Raji (cell line): Measurements from ENCODE around the gene RAPGEFL1.

Source experiments
- POLR2A ChIP-seq: IDR thresholded peaks from 2 replicates; pipeline ENCODE4 v1.6.1; 2011; ENCODE audit warnings: low read depth, low read length, control low read depth; ENCODE audit not compliant: insufficient read depth

The RAPGEFL1 gene

DNA sequence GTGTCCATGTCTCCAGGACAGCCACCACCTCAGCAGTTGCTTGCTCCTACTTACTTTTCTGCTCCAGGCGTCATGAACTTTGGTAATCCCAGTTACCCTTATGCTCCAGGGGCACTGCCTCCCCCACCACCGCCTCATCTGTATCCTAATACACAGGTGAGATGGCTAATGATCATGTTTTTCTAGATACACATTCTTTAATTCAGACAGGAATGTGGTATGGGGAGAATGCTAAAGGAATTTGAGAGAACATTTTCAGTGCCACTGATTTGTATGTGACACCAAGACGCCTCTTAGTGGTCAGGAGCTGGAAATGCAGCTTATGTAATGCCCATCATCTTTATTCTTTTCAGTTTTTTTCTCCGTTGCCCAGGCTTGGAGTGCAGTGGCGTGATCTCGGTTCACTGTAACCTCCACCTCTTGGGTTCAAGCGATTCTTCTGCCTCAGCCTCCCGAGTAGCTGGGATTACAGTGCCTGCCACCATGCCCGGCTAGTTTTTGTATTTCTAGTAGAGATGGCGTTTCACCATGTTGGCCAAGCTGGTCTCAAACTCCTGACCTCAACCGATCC is 8.9 kb upstream of the RAPGEFL1 start:
- no peak for TF ChIP-seq POLR2A

DNA sequence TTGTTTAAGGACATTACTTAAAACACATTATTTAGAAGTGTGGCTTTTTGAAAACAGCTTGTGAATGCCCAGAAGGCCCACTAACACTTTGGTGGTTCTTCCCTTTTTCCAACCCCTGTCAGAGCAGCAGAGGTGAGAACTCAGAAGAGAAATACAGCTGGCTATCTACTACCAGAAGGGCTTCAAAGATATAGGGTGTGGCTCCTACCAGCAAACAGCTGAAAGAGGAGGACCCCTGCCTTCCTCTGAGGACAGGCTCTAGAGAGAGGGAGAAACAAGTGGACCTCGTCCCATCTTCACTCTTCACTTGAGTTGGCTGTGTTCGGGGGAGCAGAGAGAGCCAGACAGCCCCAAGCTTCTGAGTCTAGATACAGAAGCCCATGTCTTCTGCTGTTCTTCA is 6.9 kb upstream of the RAPGEFL1 start:
- TF ChIP-seq POLR2A = no peak

DNA sequence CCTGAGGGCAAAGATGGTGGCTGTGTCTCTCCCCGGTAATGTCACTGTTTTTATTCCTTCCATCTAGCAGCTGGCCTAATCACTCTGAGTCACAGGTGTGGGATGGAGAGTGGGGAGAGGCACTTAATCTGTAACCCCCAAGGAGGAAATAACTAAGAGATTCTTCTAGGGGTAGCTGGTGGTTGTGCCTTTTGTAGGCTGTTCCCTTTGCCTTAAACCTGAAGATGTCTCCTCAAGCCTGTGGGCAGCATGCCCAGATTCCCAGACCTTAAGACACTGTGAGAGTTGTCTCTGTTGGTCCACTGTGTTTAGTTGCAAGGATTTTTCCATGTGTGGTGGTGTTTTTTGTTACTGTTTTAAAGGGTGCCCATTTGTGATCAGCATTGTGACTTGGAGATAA is 5.5 kb upstream of the RAPGEFL1 start:
- TF ChIP-seq POLR2A = no peak

DNA sequence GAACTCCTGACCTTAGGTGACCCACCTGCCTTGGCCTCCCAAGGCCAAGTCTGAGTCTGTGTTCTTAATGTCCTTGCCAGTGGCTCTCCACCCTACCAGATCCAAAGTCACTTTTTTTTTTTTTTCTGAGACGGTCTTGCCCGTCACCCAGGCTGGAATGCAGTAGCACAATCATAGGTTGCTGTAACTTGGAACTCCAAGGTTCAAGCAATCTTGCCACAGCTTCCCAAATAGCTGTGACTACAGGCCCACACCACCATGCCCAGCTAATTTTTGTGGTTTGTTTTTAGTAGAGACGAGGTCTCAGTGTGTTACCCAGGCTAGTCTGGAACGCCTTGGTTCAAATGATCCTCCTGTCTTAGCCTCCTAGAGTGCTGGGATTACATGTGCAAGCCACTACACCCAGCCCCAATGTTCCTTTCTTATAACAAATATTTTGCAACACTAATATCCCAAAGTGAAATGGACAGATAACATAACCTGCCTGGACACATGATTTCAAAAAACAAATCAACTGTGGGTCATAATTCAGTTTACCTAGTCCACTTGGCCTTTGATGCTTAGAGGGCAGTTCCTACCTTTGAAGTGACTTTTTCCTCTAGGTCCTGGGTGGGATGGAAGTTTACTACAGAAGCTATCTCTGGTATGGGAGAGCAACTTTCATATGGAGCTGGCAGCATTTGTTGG is 4.0 kb upstream of the RAPGEFL1 start:
- TF ChIP-seq POLR2A = no peak

DNA sequence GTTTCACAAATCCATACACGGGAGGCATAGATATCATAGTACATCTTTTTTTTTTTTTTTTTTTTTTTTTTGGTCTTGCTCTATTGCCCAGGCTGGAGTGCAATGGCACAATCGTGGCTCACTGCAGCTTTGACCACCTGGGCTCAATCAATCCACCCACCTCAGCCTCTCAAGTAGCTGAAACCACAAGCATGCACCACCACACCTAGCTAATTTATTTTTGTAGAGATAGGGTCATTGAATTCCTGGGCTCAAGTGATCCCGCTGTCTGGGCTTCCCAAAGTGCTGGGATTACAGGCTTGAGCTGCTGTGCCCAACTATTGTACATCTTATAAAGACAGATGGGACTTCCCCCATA is 3.5 kb upstream of the RAPGEFL1 start:
- no peak for TF ChIP-seq POLR2A

DNA sequence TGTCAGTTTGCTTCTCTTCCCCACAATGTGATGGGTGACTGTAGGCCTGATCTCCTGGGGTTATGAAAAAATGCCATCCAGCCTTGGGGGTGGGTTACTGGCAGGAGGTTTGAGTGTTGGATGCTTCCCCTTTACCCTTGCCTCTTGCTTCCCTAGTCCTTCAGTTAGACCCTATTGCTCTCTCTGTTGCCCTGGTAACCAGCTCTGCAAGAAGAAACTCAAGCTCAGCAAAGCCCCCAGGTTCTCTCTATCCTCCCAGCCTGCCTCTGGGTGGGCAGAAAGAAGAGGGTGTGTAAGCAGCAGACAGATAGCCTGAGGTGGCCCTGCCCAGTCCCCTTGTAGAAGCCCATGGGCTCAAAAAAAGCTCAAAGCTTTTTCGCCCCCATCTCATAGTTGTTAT is 2.8 kb upstream of the RAPGEFL1 start:
- no peak for TF ChIP-seq POLR2A

DNA sequence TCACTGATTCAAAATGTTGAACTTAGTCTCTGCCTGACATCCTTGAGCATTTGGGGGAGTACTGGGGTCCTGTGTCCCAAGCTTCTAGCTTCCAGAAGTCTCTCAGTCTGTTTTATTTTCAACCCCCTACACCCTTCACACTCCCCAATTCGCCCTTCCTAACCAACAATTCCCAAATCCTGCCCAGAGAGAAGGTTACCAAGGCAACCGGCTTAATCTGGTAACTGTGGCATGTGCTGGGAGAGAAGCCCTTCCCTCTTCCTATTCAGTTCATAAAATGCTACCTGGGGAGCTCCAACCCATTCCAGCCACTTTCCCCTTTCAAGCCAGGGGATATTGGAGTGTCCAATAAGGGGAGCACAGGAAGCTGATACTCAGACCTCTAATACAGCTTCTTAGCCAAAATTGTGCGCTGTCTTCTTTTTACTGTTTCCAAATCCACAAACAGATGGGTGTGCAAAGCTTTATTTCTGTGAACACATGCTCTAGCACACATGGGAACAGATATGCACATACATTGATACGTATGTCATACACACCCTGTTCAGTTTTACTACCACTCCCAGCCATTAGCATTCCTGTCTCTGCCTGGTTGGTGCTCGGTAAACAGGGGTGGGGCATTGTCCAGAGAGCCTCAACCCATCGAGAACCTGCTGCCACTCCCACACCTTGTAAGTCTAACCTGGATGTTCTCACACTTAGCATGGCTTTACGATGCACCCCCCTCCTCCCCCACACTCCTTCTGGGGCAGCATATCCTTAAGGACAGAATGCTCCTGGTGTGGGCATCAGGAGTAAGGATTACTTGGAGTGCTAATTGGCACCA is 1.1 kb upstream of the RAPGEFL1 start:
- no peak for TF ChIP-seq POLR2A

DNA sequence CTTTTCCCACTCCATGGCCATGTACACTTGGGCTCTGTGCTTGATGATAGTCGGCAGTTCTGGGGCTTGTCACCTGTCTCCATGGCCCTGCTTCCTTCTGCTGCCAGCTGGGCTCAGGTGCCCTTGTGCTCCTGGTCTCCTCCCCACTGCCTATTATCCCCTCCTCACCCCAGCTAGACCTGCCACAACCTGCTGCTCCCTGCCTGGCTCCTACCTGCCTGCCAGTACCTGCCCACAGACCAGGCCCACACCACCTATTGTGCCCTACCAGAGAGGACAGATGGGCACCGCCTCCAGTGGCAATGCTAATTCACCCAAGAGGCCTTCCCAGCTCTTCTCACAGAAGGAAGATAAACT is 538 bp upstream of the RAPGEFL1 start:
- no peak for TF ChIP-seq POLR2A

DNA sequence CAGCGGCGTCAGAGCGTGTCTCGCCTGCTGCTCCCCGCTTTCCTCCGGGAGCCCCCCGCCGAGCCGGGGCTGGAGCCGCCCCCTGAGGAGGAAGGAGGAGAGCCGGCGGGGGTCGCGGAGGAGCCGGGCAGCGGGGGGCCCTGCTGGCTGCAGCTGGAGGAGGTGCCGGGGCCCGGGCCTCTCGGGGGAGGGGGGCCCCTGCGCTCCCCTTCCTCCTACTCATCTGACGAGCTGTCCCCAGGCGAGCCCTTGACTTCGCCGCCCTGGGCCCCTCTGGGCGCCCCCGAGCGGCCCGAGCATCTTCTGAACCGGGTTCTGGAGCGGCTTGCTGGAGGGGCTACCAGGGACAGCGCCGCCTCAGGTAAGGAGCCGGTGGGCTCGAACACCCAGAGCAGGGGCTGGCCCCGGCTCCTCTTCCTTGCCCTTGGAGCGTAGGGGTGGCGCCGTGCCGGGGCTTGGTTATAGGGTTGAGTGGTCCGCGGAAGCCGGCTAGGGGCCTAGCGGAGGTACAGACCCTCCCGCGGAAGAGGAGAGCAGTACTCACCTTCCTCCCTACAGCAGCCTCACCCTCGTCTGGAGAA is 841 bp downstream of the RAPGEFL1 start:
- no peak for TF ChIP-seq POLR2A

DNA sequence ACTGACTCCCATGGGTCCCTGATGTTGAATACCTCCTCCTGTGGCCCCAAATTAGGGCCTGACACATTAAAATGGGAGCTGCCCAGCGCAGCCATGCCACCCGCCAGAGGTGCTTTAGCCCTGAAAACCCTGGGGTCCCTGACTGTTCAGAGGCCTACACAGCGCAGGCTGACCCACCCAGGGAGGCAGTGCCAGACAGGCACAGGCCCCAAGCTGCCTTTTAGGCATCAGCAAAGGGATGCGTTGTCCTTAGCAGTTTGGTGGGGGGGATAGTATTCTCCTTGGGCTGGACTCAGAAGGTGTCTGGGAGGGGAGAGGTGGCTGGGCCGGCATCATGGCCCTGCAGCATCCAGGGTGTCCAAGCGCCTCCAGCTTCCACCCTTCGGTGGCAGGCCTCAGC is 1.4 kb downstream of the RAPGEFL1 start:
- TF ChIP-seq POLR2A = no peak

DNA sequence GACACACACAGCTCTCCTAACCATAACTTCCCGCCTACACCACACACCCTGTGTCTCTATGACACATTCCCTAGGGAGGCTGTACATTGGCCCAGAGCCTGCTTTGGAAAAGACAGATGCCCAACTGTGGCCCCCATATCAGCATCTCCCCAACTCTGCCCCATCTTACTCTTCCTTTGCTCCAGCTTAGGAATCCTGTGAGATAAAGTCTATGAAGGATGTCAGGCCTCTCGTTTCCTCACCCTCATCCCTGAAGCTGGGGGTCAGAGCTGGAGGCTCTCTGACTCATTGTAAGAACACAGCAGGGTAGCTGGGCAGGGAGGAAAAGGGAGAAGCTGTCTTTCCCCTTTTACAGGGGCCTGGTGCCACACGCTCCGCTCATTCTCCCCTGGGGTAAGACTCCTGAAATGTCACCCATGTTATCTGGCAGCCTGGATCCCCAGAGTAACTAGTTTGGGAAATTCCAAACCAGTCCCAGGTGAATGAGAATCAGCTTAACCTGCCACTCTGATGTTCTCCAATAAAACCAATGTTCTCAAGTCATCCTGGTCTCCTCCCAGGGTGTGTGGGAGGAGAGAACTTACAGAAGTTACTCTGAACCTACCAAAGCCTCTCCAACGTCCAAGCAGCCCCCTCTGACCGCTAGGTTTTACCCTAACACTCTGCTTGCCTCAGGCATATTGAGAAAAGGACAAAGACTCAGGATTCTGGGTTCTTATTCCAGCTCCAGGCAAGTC is 2.8 kb downstream of the RAPGEFL1 start:
- no peak for TF ChIP-seq POLR2A

DNA sequence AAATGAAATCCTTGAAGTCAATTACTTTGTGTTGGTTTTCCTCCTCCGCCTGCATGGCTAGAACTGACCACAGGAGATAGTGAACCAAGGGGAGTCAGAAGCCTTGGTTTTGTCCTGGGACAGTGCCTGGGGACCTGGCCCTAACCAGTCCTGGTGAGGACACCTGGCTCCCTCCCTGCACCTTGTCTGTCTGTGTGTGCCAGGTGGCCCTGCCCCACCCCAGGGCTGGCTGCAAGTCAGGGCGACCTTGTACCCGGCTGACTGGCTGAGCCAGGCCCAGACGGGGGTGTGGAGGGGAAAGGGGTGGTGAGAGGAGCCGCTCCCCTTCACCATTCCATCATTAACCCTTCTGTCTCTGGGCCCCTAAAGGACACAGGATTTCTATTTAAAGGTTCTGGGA is 3.4 kb downstream of the RAPGEFL1 start:
- TF ChIP-seq POLR2A = no peak

DNA sequence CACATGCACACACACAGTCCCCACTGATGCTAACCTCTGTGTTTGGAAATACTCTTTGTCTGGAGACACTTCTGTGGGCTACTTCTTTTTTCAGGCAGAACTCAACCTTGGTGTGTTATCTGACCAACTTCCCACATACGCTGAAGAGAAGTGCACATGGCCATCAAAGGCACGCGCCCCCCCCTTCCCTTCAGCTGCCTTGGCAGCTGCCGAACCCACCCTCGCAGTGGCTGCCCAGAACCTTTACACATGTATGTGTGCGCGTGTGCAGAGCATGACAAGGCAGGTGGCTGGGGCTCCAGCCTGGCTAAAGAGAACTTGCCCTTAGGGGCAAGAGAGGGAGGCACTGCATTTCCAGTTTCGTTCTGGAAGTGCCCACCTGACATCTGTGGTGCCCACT is 3.9 kb downstream of the RAPGEFL1 start:
- TF ChIP-seq POLR2A = no peak

DNA sequence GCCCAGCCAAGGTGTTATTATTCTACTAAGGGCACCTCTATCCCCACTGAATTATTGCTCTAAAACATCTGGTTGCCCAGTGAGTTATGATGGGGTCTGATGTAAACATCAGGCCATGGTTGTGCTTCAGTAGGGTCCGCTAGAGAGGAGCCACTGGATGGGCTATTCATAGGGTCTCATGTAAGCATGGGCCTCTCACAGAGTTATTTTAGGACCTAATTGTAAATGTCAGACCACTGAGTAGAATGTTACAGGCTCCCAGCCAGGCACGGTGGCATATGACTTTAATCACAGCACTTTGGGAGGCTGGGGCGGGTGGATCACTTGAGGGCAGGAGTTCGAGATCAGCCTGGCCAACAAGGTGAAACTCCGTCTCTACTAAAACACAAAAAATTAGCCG is 5.3 kb downstream of the RAPGEFL1 start:
- no peak for TF ChIP-seq POLR2A

DNA sequence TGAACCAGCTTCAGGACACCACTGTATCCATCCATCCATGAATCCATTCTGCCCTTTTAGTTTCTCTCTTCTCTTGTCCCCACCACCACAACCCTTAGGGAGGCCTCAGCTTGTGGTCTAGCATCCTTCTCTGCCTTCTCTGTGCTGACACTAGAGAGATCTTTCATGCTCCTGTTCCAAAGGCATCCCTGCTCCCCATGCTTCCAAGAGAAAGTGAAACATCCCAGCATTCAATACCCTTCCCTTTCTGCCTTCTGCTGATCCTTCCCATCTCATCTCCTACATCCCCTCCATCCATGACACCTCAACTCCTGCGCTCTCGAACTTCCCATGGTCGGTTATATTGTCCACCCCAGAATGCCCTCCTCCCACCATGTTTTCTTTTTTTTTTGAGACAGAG is 10.0 kb downstream of the RAPGEFL1 start:
- no peak for TF ChIP-seq POLR2A
